Liver (tissue), 9 donors: ENCODE results near the gene RFC3. TPM values are rescaled to one million over a fixed set of nuclear protein-coding genes. Genes with fewer than 3 reads are reported as not detected.

Experiments
- DNase-seq: peaks from one replicate; pipeline ENCODE4 v3.0.0-alpha.2; 2017; ENCODE audit warnings: low spot score
- H3K27ac ChIP-seq, 2 donors: one replicate each; pipeline ENCODE4 v1.7.0; 2013; ENCODE audit warnings: inconsistent platforms in 2 of 2, low read length in 2 of 2, control low read depth in 1 of 2, low read depth in 1 of 2, mild to moderate bottlenecking in 1 of 2
- H3K27me3 ChIP-seq, 4 donors: one replicate each; pipeline versions ENCODE4 v1.6.1 to v1.7.0; 2013; ENCODE audit warnings: low read length in 3 of 4, inconsistent platforms in 1 of 4, mild to moderate bottlenecking in 1 of 4, moderate library complexity in 1 of 4; ENCODE audit not compliant: control insufficient read depth in 4 of 4, insufficient read depth in 4 of 4
- H3K36me3 ChIP-seq, 4 donors: one replicate each; pipeline versions ENCODE4 v1.6.1 to v1.7.0; 2013; ENCODE audit warnings: low read length in 3 of 4, mild to moderate bottlenecking in 3 of 4, low read depth in 1 of 4, moderate library complexity in 1 of 4; ENCODE audit not compliant: control insufficient read depth in 4 of 4, insufficient read depth in 3 of 4
- H3K4me1 ChIP-seq, 4 donors: one replicate each; pipeline versions ENCODE4 v1.6.1 to v1.7.0; 2013; ENCODE audit warnings: low read length in 3 of 4, mild to moderate bottlenecking in 3 of 4, moderate library complexity in 1 of 4; ENCODE audit not compliant: control insufficient read depth in 4 of 4, insufficient read depth in 4 of 4
- H3K4me3 ChIP-seq, 3 donors: one replicate each; pipeline versions ENCODE4 v1.6.1 to v1.7.0; 2013; ENCODE audit warnings: low read length in 3 of 3, control low read depth in 1 of 3, low read depth in 1 of 3, mild to moderate bottlenecking in 1 of 3
- H3K9ac ChIP-seq, 2 donors: one replicate each; pipeline ENCODE4 v1.7.0; 2013; ENCODE audit warnings: low read length in 2 of 2, mild to moderate bottlenecking in 2 of 2, moderate library complexity in 2 of 2, control low read depth in 1 of 2, low read depth in 1 of 2
- H3K9me3 ChIP-seq, 4 donors: one replicate each; pipeline versions ENCODE4 v1.6.1 to v1.7.0; 2013; ENCODE audit warnings: low read length in 3 of 4; ENCODE audit not compliant: control insufficient read depth in 4 of 4
- FOXA1 ChIP-seq: IDR thresholded peaks from 2 replicates; pipeline ENCODE4 v1.6.1; 2016; ENCODE audit warnings: antibody characterized with exemption
- FOXA2 ChIP-seq: IDR thresholded peaks from 2 replicates; pipeline ENCODE4 v1.6.1; 2016; ENCODE audit warnings: antibody characterized with exemption
- GABPA ChIP-seq, 2 donors: IDR thresholded peaks in 1 of 2; conservative IDR thresholded peaks in 1 of 2; 2 replicates each; pipeline ENCODE4 v1.6.1; 2016; ENCODE audit warnings: antibody characterized with exemption in 2 of 2, mild to moderate bottlenecking in 1 of 2, moderate library complexity in 1 of 2
- HNF4A ChIP-seq, 2 donors: conservative IDR thresholded peaks; 2 replicates each; pipeline ENCODE4 v1.6.1; 2016; ENCODE audit warnings: antibody characterized with exemption in 2 of 2, mild to moderate bottlenecking in 2 of 2
- HNF4G ChIP-seq: IDR thresholded peaks from 2 replicates; pipeline ENCODE4 v1.6.1; 2016; ENCODE audit warnings: antibody characterized with exemption
- NR2F2 ChIP-seq: IDR thresholded peaks from 2 replicates; pipeline ENCODE4 v1.6.1; 2016; ENCODE audit warnings: antibody characterized with exemption
- RAD21 ChIP-seq, 2 donors: IDR thresholded peaks; 2 replicates each; pipeline ENCODE4 v1.6.1; 2016; ENCODE audit warnings: antibody characterized with exemption in 2 of 2, mild to moderate bottlenecking in 2 of 2
- REST ChIP-seq: IDR thresholded peaks from 2 replicates; pipeline ENCODE4 v1.6.1; 2016; ENCODE audit warnings: antibody characterized with exemption, mild to moderate bottlenecking
- RXRA ChIP-seq, 2 donors: IDR thresholded peaks; 2 replicates each; pipeline ENCODE4 v1.6.1; 2017 to 2018; ENCODE audit warnings: antibody characterized with exemption in 2 of 2, mild to moderate bottlenecking in 1 of 2
- SP1 ChIP-seq: IDR thresholded peaks from 2 replicates; pipeline ENCODE4 v1.6.1; 2018; ENCODE audit warnings: antibody characterized with exemption, mild to moderate bottlenecking
- TAF1 ChIP-seq: conservative IDR thresholded peaks from 2 replicates; pipeline ENCODE4 v1.6.1; 2016; ENCODE audit warnings: antibody characterized with exemption, mild to moderate bottlenecking
- YY1 ChIP-seq: IDR thresholded peaks from 2 replicates; pipeline ENCODE4 v1.6.1; 2016; ENCODE audit warnings: antibody characterized with exemption, mild to moderate bottlenecking
- WGBS: extraction: QIAGEN DNeasy Blood & Tissue Kit; methylation state at CpG from one replicate; pipeline ENCODE4 v1.1.7; 2013; 5-methylcytosine and 5-hydroxymethylcytosine counted together
- polyA plus RNA-seq, 2 donors: library from polyadenylated mRNA; stranded (reverse) in 1 of 2; unstranded in 1 of 2; fragments of 200-250 nt in 1 of 2; fragments of >200 nt in 1 of 2; fragmentation: Nextera tagmentation in 1 of 2; extraction: Ambion mirVana in 1 of 2; gene quantifications; one replicate each; pipeline versions ENCODE4 v1.2.1 to v1.2.3, GENCODE V29; 2013 to 2015
- total RNA-seq, 2 donors: library from RNA; depleted of rRNA; stranded (reverse); fragments of >200 nt; gene quantifications; one replicate each; pipeline ENCODE4 v1.2.3, GENCODE V29; 2014
- TF ChIP-seq, protein P1 (sequence below): IDR thresholded peaks from 2 replicates; pipeline ENCODE4 v1.6.1; 2016; ENCODE audit warnings: antibody characterized with exemption
- TF ChIP-seq, protein P2 (sequence below): IDR thresholded peaks from 2 replicates; pipeline ENCODE4 v1.6.1; 2016; ENCODE audit warnings: antibody characterized with exemption
- TF ChIP-seq, protein P3 (sequence below): fragments of 150-350 bp; IDR thresholded peaks from 2 replicates; pipeline ENCODE4 v1.5.1; 2017; ENCODE audit warnings: improper control_type of control experiment, low read depth, low read length; ENCODE audit not compliant: missing input control
- donor health status: healthy.
- donor health status: healthy.
- donor health status: healthy.
- donor health status: healthy.
- donor health status: healthy.

Gene RFC3
- total and polyA plus RNA-seq, 4 donors = 1.9 to 19.1 (median 3.0) TPM

GRCh38 chr13:33773790-33774462 lies 44.0 kb upstream of the RFC3 start:
- H3K36me3 ChIP-seq = no peaks in the 10 kb centered on the region
- no peak overlapping the region for H3K4me3 ChIP-seq
- 92% methylated on average over 5 of the region's 5 CpGs for WGBS
- H3K27ac ChIP-seq = no peak overlapping the region
- no peaks in the 10 kb centered on the region for H3K4me1 ChIP-seq
- H3K9me3 ChIP-seq = no peaks in the 10 kb centered on the region
- H3K9ac ChIP-seq = no peak overlapping the region
- no peak for TF ChIP-seq FOXA2
- TF ChIP-seq GABPA (IDR thresholded peaks at IDR 0.05 in 1 of 2, conservative IDR thresholded peaks at IDR 0.05 in 1 of 2) = no peak
- no peak for TF ChIP-seq NR2F2
- TF ChIP-seq HNF4G = no peak
- TF ChIP-seq YY1 = no peak
- no peak for TF ChIP-seq TAF1
- TF ChIP-seq FOXA1 = no peak
- TF ChIP-seq RXRA (IDR thresholded peaks at IDR 0.05) = no peak
- TF ChIP-seq, protein P1, sequence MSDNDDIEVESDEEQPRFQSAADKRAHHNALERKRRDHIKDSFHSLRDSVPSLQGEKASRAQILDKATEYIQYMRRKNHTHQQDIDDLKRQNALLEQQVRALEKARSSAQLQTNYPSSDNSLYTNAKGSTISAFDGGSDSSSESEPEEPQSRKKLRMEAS = no peak
- TF ChIP-seq HNF4A (conservative IDR thresholded peaks at IDR 0.05) = no peak
- TF ChIP-seq, protein P2, sequence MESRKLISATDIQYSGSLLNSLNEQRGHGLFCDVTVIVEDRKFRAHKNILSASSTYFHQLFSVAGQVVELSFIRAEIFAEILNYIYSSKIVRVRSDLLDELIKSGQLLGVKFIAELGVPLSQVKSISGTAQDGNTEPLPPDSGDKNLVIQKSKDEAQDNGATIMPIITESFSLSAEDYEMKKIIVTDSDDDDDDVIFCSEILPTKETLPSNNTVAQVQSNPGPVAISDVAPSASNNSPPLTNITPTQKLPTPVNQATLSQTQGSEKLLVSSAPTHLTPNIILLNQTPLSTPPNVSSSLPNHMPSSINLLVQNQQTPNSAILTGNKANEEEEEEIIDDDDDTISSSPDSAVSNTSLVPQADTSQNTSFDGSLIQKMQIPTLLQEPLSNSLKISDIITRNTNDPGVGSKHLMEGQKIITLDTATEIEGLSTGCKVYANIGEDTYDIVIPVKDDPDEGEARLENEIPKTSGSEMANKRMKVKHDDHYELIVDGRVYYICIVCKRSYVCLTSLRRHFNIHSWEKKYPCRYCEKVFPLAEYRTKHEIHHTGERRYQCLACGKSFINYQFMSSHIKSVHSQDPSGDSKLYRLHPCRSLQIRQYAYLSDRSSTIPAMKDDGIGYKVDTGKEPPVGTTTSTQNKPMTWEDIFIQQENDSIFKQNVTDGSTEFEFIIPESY = no peak
- TF ChIP-seq REST = no peak
- TF ChIP-seq RAD21 (IDR thresholded peaks at IDR 0.05) = no peak
- TF ChIP-seq, protein P3, sequence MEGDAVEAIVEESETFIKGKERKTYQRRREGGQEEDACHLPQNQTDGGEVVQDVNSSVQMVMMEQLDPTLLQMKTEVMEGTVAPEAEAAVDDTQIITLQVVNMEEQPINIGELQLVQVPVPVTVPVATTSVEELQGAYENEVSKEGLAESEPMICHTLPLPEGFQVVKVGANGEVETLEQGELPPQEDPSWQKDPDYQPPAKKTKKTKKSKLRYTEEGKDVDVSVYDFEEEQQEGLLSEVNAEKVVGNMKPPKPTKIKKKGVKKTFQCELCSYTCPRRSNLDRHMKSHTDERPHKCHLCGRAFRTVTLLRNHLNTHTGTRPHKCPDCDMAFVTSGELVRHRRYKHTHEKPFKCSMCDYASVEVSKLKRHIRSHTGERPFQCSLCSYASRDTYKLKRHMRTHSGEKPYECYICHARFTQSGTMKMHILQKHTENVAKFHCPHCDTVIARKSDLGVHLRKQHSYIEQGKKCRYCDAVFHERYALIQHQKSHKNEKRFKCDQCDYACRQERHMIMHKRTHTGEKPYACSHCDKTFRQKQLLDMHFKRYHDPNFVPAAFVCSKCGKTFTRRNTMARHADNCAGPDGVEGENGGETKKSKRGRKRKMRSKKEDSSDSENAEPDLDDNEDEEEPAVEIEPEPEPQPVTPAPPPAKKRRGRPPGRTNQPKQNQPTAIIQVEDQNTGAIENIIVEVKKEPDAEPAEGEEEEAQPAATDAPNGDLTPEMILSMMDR = no peak
- no peak for TF ChIP-seq SP1
- H3K27me3 ChIP-seq = no peaks in the 10 kb centered on the region
- no peak for DNase-seq
